Loucy (cell line): Measurements from ENCODE around the gene SCFD2.

ENCODE experiments used
- H2AFZ ChIP-seq: fragments of 200-600 bp; sonication (generic); 2 replicates; pipeline ENCODE4 v1.6.0; 2016; ENCODE audit warnings: antibody characterized with exemption, mild to moderate bottlenecking, low read length, moderate library complexity
- H3F3A ChIP-seq: fragments of 200-600 bp; 2 replicates; pipeline ENCODE4 v1.6.0; 2016; ENCODE audit warnings: antibody characterized with exemption, low read depth, mild to moderate bottlenecking
- H3K27me3 ChIP-seq: fragments of 200-600 bp; sonication (generic); 2 replicates; pipeline ENCODE4 v1.6.1; 2014; ENCODE audit warnings: low read length, mild to moderate bottlenecking; ENCODE audit not compliant: insufficient read depth, poor library complexity, severe bottlenecking
- H3K36me3 ChIP-seq: fragments of 200-600 bp; sonication (generic); 2 replicates; pipeline ENCODE4 v1.6.1; 2016; ENCODE audit warnings: low read length; ENCODE audit not compliant: insufficient read depth
- H3K4me1 ChIP-seq: fragments of 200-600 bp; sonication (generic); 2 replicates; pipeline ENCODE4 v1.5.1; 2014; ENCODE audit warnings: low read length, mild to moderate bottlenecking; ENCODE audit not compliant: insufficient read depth, poor library complexity, severe bottlenecking
- H3K4me2 ChIP-seq: fragments of 200-600 bp; sonication (generic); 2 replicates; pipeline ENCODE4 v1.6.0; 2014; ENCODE audit warnings: antibody characterized with exemption, low read length, low read depth, mild to moderate bottlenecking; ENCODE audit not compliant: poor library complexity, severe bottlenecking
- H3K4me3 ChIP-seq: fragments of 200-600 bp; sonication (generic); 2 replicates; pipeline ENCODE4 v1.5.1; 2014; ENCODE audit warnings: low read length, mild to moderate bottlenecking, mixed read lengths; ENCODE audit not compliant: poor library complexity, severe bottlenecking
- H3K79me2 ChIP-seq: fragments of 200-600 bp; sonication (generic); 2 replicates; pipeline ENCODE4 v1.6.1; 2014; ENCODE audit warnings: low read length; ENCODE audit not compliant: insufficient read depth
- H3K9ac ChIP-seq: fragments of 200-600 bp; sonication (generic); 2 replicates; pipeline ENCODE4 v1.6.0; 2014; ENCODE audit warnings: mild to moderate bottlenecking, low read depth, low read length, moderate library complexity; ENCODE audit not compliant: poor library complexity, severe bottlenecking
- H3K9me2 ChIP-seq: fragments of 200-600 bp; sonication (generic); replicated peaks from 2 replicates; pipeline ENCODE4 v1.6.1; 2016; ENCODE audit warnings: low read depth, low read length, mixed read lengths
- H3K9me3 ChIP-seq: fragments of 200-600 bp; sonication (generic); 2 replicates; pipeline ENCODE4 v1.6.1; 2014; ENCODE audit warnings: mild to moderate bottlenecking, antibody characterized with exemption, low read length, low read depth; ENCODE audit not compliant: insufficient read depth
- H4K20me1 ChIP-seq: fragments of 200-600 bp; sonication (generic); 2 replicates; pipeline ENCODE4 v1.6.0; 2014; ENCODE audit warnings: antibody characterized with exemption, low read length, mild to moderate bottlenecking; ENCODE audit not compliant: insufficient read depth, poor library complexity, severe bottlenecking
- CTCF ChIP-seq: fragments of 200-600 bp; sonication (generic); conservative IDR thresholded peaks from 2 replicates; pipeline ENCODE4 v1.5.1; 2014; ENCODE audit warnings: mild to moderate bottlenecking, antibody characterized with exemption, low read length
- EZH2phosphoT487 ChIP-seq: fragments of 200-600 bp; IDR thresholded peaks from 2 replicates; pipeline ENCODE4 v1.6.1; 2018; ENCODE audit warnings: antibody characterized with exemption, mild to moderate bottlenecking, moderate library complexity, borderline replicate concordance

SCFD2 gene

GRCh38 chr4:52864793-52865192, 501.1 kb downstream of the SCFD2 start:
- H3K4me2 ChIP-seq = no peak overlapping the region
- no peak overlapping the region for H3K4me3 ChIP-seq
- no peaks in the 10 kb centered on the region for H4K20me1 ChIP-seq

GRCh38 chr4:52863324-52863723, 502.5 kb downstream of the SCFD2 start:
- Histone ChIP-seq H3F3A (no peaks in the 10 kb centered on the region), H3K9ac (no peak overlapping the region), H3K4me2 (no peak overlapping the region)

More at GRCh38 chr4:52864793-52865192, 501.1 kb downstream of the SCFD2 start:
- H3K36me3 ChIP-seq = no peaks in the 10 kb centered on the region
- no peak overlapping the region for H2AFZ ChIP-seq
- no peaks in the 10 kb centered on the region for H3K79me2 ChIP-seq
- no peaks in the 10 kb centered on the region for H3K27me3 ChIP-seq
- TF ChIP-seq EZH2phosphoT487 (no peak), CTCF (no peak)
- H3K9me2 ChIP-seq = no peaks in the 10 kb centered on the region
- no peaks in the 10 kb centered on the region for H3K9me3 ChIP-seq
- H3K4me1 ChIP-seq = no peaks in the 10 kb centered on the region
- H3K9ac ChIP-seq = no peak overlapping the region
- H3F3A ChIP-seq = no peaks in the 10 kb centered on the region

GRCh38 chr4:52862639-52863161, 503.2 kb downstream of the SCFD2 start:
- Histone ChIP-seq H3K4me3 (no peak overlapping the region), H3K9me2 (no peaks in the 10 kb centered on the region), H2AFZ (no peak overlapping the region), H3K27me3 (no peaks in the 10 kb centered on the region), H3K9me3 (no peaks in the 10 kb centered on the region), H3K9ac (no peak overlapping the region), H3F3A (no peaks in the 10 kb centered on the region), H3K4me1 (no peaks in the 10 kb centered on the region), H3K79me2 (no peaks in the 10 kb centered on the region), H3K36me3 (no peaks in the 10 kb centered on the region), H3K4me2 (no peak overlapping the region), H4K20me1 (no peaks in the 10 kb centered on the region)
- TF ChIP-seq CTCF (no peak), EZH2phosphoT487 (no peak)

More at GRCh38 chr4:52863324-52863723, 502.5 kb downstream of the SCFD2 start:
- H3K79me2 ChIP-seq = no peaks in the 10 kb centered on the region
- H3K4me1 ChIP-seq = no peaks in the 10 kb centered on the region
- H4K20me1 ChIP-seq = no peaks in the 10 kb centered on the region
- no peaks in the 10 kb centered on the region for H3K36me3 ChIP-seq
- no peaks in the 10 kb centered on the region for H3K27me3 ChIP-seq
- H3K4me3 ChIP-seq = no peak overlapping the region
- no peak for TF ChIP-seq CTCF
- TF ChIP-seq EZH2phosphoT487 = no peak
- H3K9me2 ChIP-seq = no peaks in the 10 kb centered on the region
- H2AFZ ChIP-seq = no peak overlapping the region
- no peaks in the 10 kb centered on the region for H3K9me3 ChIP-seq
